GM19351 (cell line): Measurements from ENCODE around the gene DYNC1I1.

Experiments used
- ATAC-seq: cut with Tn5 transposase; IDR thresholded peaks from one replicate; pipeline ENCODE4 v1.9.1; 2021; ENCODE audit warnings: mild to moderate bottlenecking, moderate library complexity; ENCODE audit not compliant: unreplicated experiment

The DYNC1I1 gene

GRCh38 chr7:95955748-95956147 is 183.4 kb downstream of the DYNC1I1 start:
- no peak for ATAC-seq

- no peak for ATAC-seq
Measured at GRCh38 chr7:95957510-95957909, 185.2 kb downstream of the DYNC1I1 start.

- ATAC-seq = no peak
Measured at GRCh38 chr7:95960706-95961244, 188.4 kb downstream of the DYNC1I1 start.

GRCh38 chr7:95963446-95963990 is 191.2 kb downstream of the DYNC1I1 start:
- no peak for ATAC-seq

GRCh38 chr7:95971716-95972115 is 199.4 kb downstream of the DYNC1I1 start:
- ATAC-seq = no peak

GRCh38 chr7:95972523-95972922 is 200.2 kb downstream of the DYNC1I1 start:
- ATAC-seq = no peak

GRCh38 chr7:95974108-95974507 is 201.8 kb downstream of the DYNC1I1 start:
- no peak for ATAC-seq

- no peak for ATAC-seq
Measured at GRCh38 chr7:95976369-95977060, 204.2 kb downstream of the DYNC1I1 start.

- no peak for ATAC-seq
Measured at GRCh38 chr7:95977994-95978393, 205.6 kb downstream of the DYNC1I1 start.

- ATAC-seq = no peak
Measured at GRCh38 chr7:95980167-95980566, 207.8 kb downstream of the DYNC1I1 start.

- ATAC-seq = no peak
Measured at GRCh38 chr7:95980706-95981105, 208.4 kb downstream of the DYNC1I1 start.

- ATAC-seq = no peak
Measured at GRCh38 chr7:95986178-95986764, 213.9 kb downstream of the DYNC1I1 start.

GRCh38 chr7:95989301-95989700 is 216.9 kb downstream of the DYNC1I1 start:
- ATAC-seq = no peak

GRCh38 chr7:95993380-95993779 is 221.0 kb downstream of the DYNC1I1 start:
- ATAC-seq = no peak

GRCh38 chr7:95996174-95996573 is 223.8 kb downstream of the DYNC1I1 start:
- ATAC-seq = no peak

- ATAC-seq = no peak
Measured at GRCh38 chr7:95996886-95997285, 224.5 kb downstream of the DYNC1I1 start.

GRCh38 chr7:95997632-95998031 is 225.3 kb downstream of the DYNC1I1 start:
- no peak for ATAC-seq

GRCh38 chr7:95999481-95999880 is 227.1 kb downstream of the DYNC1I1 start:
- ATAC-seq = no peak

GRCh38 chr7:96004578-96004977 is 232.2 kb downstream of the DYNC1I1 start:
- ATAC-seq = no peak

- ATAC-seq = no peak
Measured at GRCh38 chr7:96005271-96005670, 232.9 kb downstream of the DYNC1I1 start.

- ATAC-seq = no peak
Measured at GRCh38 chr7:96009148-96009547, 236.8 kb downstream of the DYNC1I1 start.

- ATAC-seq = no peak
Measured at GRCh38 chr7:96013836-96014235, 241.5 kb downstream of the DYNC1I1 start.
